Thyroid gland (tissue), 4 donors: ENCODE results near the gene KLF6.

Experiments used
- CTCF ChIP-seq, 6 experiments: fragments of 200-600 bp in 3 of 6; fragments of 450-650 bp in 3 of 6; sonication (generic) in 3 of 6; IDR thresholded peaks; one replicate each; pipeline ENCODE4 v1.5.1; 2016 to 2019; ENCODE audit warnings: antibody characterized with exemption in 6 of 6, mild to moderate bottlenecking in 2 of 6, inconsistent platforms in 1 of 6, moderate library complexity in 1 of 6
- POLR2A ChIP-seq, 2 donors: fragments of 450-650 bp; IDR thresholded peaks; one replicate each; pipeline ENCODE4 v1.6.1; 2017; ENCODE audit warnings: antibody characterized with exemption in 2 of 2, mild to moderate bottlenecking in 2 of 2, moderate library complexity in 1 of 2

GRCh38 chr10:3759397-3759796, 25.6 kb downstream of the KLF6 start:
- TF ChIP-seq CTCF (IDR thresholded peaks at IDR 0.05) (no peak), POLR2A (IDR thresholded peaks at IDR 0.05) (no peak)
